Measurements from ENCODE around the gene HOXD9. TPM values are rescaled to one million over a fixed set of nuclear protein-coding genes. Genes with fewer than 3 reads are reported as not detected.
A peak's percentile ranks its signal among the peaks of the same experiment; 100 is the strongest.

HOXD9 gene
- total and polyA plus RNA-seq, 2 donors (not counting 3 experiments of a cell fraction or from before 2014, with no cell fraction given): 1.9 to 3.5 TPM

DNA sequence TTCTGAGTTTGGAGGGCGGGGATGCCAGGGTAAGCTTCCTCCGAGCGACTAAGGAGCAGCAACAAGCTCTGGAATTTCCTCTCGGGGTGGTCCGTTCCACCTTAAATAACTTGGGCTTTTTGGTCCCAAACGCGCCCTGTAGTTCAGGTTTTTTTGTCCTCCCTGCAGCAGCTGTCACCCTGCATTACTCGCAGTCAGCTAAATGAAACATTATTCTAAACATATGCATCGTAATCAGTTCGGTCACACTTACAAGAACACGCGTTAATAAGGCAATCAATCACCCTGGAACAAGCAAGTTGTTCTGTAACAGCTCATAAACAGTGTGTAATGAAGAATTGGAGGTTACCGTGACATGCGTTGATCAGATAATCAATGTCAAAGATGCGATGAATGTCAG is 47.0 kb upstream of the HOXD9 start:
- no peak overlapping the region for H3K4me2 ChIP-seq (ENCODE audit: insufficient read depth, low read length)
- no TSS peak for BruUV-seq (replicated peaks)
- no peaks in the 10 kb centered on the region for H3K9me1 ChIP-seq (replicated peaks; ENCODE audit: control insufficient read depth, extremely low read depth, insufficient read depth, low read length)
- no peak overlapping the region for H3K4me3 ChIP-seq (replicated peaks in 1 of 3; ENCODE audit: insufficient read depth in 1 of 3, low read depth in 1 of 3, low read length in 3 of 3)
- no peaks in the 10 kb centered on the region for H3K36me3 ChIP-seq (ENCODE audit: control insufficient read depth in 2 of 2, extremely low read depth in 1 of 2, insufficient read depth in 2 of 2, low read length in 2 of 2)
- TF ChIP-seq EZH2 (IDR thresholded peaks at IDR 0.05; ENCODE audit: borderline replicate concordance, low read depth, low read length, severe bottlenecking) (peak; percentile 30), FOS (IDR thresholded peaks at IDR 0.05; ENCODE audit: borderline replicate concordance, insufficient read depth, low read length) (no peak), POLR2A (IDR thresholded peaks at IDR 0.05; ENCODE audit: low read depth, low read length) (no peak)
- DNase-seq (ENCODE audit: low read depth, low spot score) (no peak), FAIRE-seq (no peak)
- H3K27me3 ChIP-seq (ENCODE audit: control insufficient read depth in 2 of 2, insufficient read depth in 2 of 2, low read length in 2 of 2): peaks cover 78 to 97% of the 10 kb centered on the region in 2 experiments
- POLR2A ChIA-PET: no interaction called here
- no peak overlapping the region for H2AFZ ChIP-seq (ENCODE audit: low read depth, low read length)
- CTCF ChIA-PET: interaction anchor here (0.9 to 1.5 kb wide), 5 partner anchors 11 to 708 kb away, joined by 3 to 5 read pairs (median 3); no protein-coding TSS in a partner anchor
- intact Hi-C loops (cut with micrococcal nuclease): no loop called here
- no peak overlapping the region for H3K9ac ChIP-seq (replicated peaks; ENCODE audit: extremely low read depth, insufficient read depth, low read length)
- peaks cover 2% of the 10 kb centered on the region for H4K20me1 ChIP-seq (replicated peaks; ENCODE audit: control insufficient read depth, extremely low read depth, insufficient read depth, low read length)
- no peak overlapping the region for H3K27ac ChIP-seq (ENCODE audit: insufficient read depth, low read depth, low read length)
- H3K4me1 ChIP-seq (ENCODE audit: control insufficient read depth, extremely low read depth, insufficient read depth, low read length): no peaks in the 10 kb centered on the region
- no peaks in the 10 kb centered on the region for H3K9me3 ChIP-seq (replicated peaks; ENCODE audit: control insufficient read depth, insufficient read depth, low read length)
- dilution Hi-C loops (cut with MboI; ENCODE audit: extremely low pct_ligation_motif_present, low sequenced_read_pairs): no loop called here
- H3K79me2 ChIP-seq (ENCODE audit: control insufficient read depth, insufficient read depth, low read length): no peaks in the 10 kb centered on the region

GRCh38 chr2:176076063-176076462 is 46.5 kb upstream of the HOXD9 start:
- intact Hi-C loops (cut with micrococcal nuclease): no loop called here
- H2AFZ ChIP-seq (ENCODE audit: low read depth, low read length): no peak overlapping the region
- ChIA-PET POLR2A (no interaction called here), CTCF (interaction anchor here (1.1 to 1.5 kb wide), 3 partner anchors 22 to 709 kb away, joined by 3 to 5 read pairs (median 3); no protein-coding TSS in a partner anchor)
- no peaks in the 10 kb centered on the region for H3K36me3 ChIP-seq (ENCODE audit: control insufficient read depth in 2 of 2, extremely low read depth in 1 of 2, insufficient read depth in 2 of 2, low read length in 2 of 2)
- FAIRE-seq (no peak), DNase-seq (ENCODE audit: low read depth, low spot score) (no peak)
- H3K4me3 ChIP-seq (replicated peaks in 1 of 3; ENCODE audit: insufficient read depth in 1 of 3, low read depth in 1 of 3, low read length in 3 of 3): no peak overlapping the region
- no peak overlapping the region for H3K27ac ChIP-seq (ENCODE audit: insufficient read depth, low read depth, low read length)
- H3K27me3 ChIP-seq (ENCODE audit: control insufficient read depth in 2 of 2, insufficient read depth in 2 of 2, low read length in 2 of 2): peaks cover 78 to 97% of the 10 kb centered on the region in 2 experiments
- no peaks in the 10 kb centered on the region for H3K9me1 ChIP-seq (replicated peaks; ENCODE audit: control insufficient read depth, extremely low read depth, insufficient read depth, low read length)
- H3K4me2 ChIP-seq (ENCODE audit: insufficient read depth, low read length): no peak overlapping the region
- H3K4me1 ChIP-seq (ENCODE audit: control insufficient read depth, extremely low read depth, insufficient read depth, low read length): no peaks in the 10 kb centered on the region
- no peaks in the 10 kb centered on the region for H3K79me2 ChIP-seq (ENCODE audit: control insufficient read depth, insufficient read depth, low read length)
- no peak overlapping the region for H3K9ac ChIP-seq (replicated peaks; ENCODE audit: extremely low read depth, insufficient read depth, low read length)
- TF ChIP-seq MYC (IDR thresholded peaks at IDR 0.05; ENCODE audit: low read depth, low read length) (no peak), EZH2 (IDR thresholded peaks at IDR 0.05; ENCODE audit: borderline replicate concordance, low read depth, low read length, severe bottlenecking) (peak; percentile 51)
- peaks cover 2% of the 10 kb centered on the region for H4K20me1 ChIP-seq (replicated peaks; ENCODE audit: control insufficient read depth, extremely low read depth, insufficient read depth, low read length)
- H3K9me3 ChIP-seq (replicated peaks; ENCODE audit: control insufficient read depth, insufficient read depth, low read length): no peaks in the 10 kb centered on the region
- dilution Hi-C loops (cut with MboI; ENCODE audit: extremely low pct_ligation_motif_present, low sequenced_read_pairs): no loop called here
- no TSS peak for BruUV-seq (replicated peaks)

All from endothelial cell of umbilical vein (primary cell).